ENCODE results near the gene TMEM120B.

GRCh38 chr12:121668750-121669520 lies 43.6 kb upstream of the TMEM120B start:
- no peak for TF ChIP-seq CEBPB (IDR thresholded peaks at IDR 0.05; ENCODE audit: low read depth, low read length)
- TF ChIP-seq CTCF (conservative IDR thresholded peaks at IDR 0.05; ENCODE audit: low read depth, low read length): peak; percentile 60
- peak; percentile 76 for TF ChIP-seq SMC3 (IDR thresholded peaks at IDR 0.05; ENCODE audit: low read depth, low read length)
- TF ChIP-seq POLR2A (IDR thresholded peaks at IDR 0.05; ENCODE audit: low read depth, low read length): no peak
- TF ChIP-seq RFX5 (IDR thresholded peaks at IDR 0.05; ENCODE audit: low read depth, low read length): no peak
- TF ChIP-seq MXI1 (IDR thresholded peaks at IDR 0.05; ENCODE audit: borderline replicate concordance, low read depth, low read length): no peak
- no peak for TF ChIP-seq USF2 (IDR thresholded peaks at IDR 0.05; ENCODE audit: low read depth, low read length)
- no peak for TF ChIP-seq CHD1 (IDR thresholded peaks at IDR 0.05; ENCODE audit: low read depth, low read length)
- no peak for TF ChIP-seq MAZ (IDR thresholded peaks at IDR 0.05; ENCODE audit: borderline replicate concordance, low read depth, low read length)
- TF ChIP-seq ELK1 (IDR thresholded peaks at IDR 0.05; ENCODE audit: borderline replicate concordance, low read depth, low read length): no peak
- peak; percentile 66 for TF ChIP-seq RAD21 (IDR thresholded peaks at IDR 0.05; ENCODE audit: low read length)

All from IMR-90 (cell line).